ENCODE data around the gene GAS1.

Gene GAS1

GRCh38 chr9:86955042-86955441 lies 7.7 kb upstream of the GAS1 start:
- H3K4me3 ChIP-seq (ENCODE audit: low read depth, low read length), result no peak overlapping the region
- no peak for TF ChIP-seq CTCF (IDR thresholded peaks at IDR 0.05; ENCODE audit: low read depth, low read length, missing control alignments)
- DNase-seq (ENCODE audit: low read depth), result no peak

GRCh38 chr9:86953181-86953580 lies 5.9 kb upstream of the GAS1 start:
- no peak overlapping the region for H3K4me3 ChIP-seq (ENCODE audit: low read depth, low read length)
- DNase-seq (ENCODE audit: low read depth), result no peak
- no peak for TF ChIP-seq CTCF (IDR thresholded peaks at IDR 0.05; ENCODE audit: low read depth, low read length, missing control alignments)

DNA sequence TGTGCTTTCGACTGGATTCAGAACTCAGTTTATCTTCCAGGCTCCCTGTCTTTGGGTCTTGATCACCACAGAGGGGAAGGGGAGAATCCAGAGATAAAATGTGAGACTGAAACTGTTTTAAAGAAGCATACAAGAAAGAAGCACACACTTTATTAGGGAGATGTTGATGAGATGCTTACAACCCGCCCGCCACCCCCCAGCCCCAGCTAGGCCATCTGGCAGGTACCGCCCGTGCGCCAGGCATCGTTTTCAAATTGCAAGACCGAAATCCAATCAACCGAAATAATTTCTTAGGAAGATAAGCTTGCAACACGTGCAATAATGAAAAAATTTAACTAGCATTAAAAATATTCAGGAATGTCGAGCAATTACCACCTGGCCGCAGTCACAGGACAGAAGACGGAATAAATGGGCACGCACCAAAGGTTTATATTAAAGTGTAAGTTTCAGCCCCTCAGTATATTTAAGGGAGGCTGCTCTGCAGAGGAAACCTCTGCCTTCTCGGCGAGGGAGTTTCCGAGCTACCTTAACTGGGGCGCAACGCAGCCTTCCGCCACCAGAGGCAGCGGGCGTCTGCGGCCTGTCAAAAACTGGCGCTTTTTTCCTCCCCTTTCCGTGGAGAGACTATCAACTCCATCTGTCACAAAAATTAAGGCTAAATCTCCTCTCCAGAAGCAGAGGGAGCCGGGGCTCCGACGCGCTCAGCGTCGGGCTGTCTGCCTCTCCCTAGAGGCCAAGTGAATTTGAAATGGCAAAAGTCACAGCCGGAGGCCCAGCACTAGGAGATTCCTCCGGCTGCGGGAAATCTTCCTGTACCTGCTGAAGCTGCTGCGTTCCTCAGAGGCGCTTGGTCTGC lies 996 bp upstream of the GAS1 start:
- peak; percentile 84 for TF ChIP-seq CTCF (IDR thresholded peaks at IDR 0.05; ENCODE audit: low read depth, low read length, missing control alignments)
- peak; percentile 22 for DNase-seq (ENCODE audit: low read depth)
- peak overlapping the region; percentile 55 for H3K4me3 ChIP-seq (ENCODE audit: low read depth, low read length)

- DNase-seq (ENCODE audit: low read depth), result no peak
- peak overlapping the region; percentile 55 for H3K4me3 ChIP-seq (ENCODE audit: low read depth, low read length)
- TF ChIP-seq CTCF (IDR thresholded peaks at IDR 0.05; ENCODE audit: low read depth, low read length, missing control alignments), result no peak
Observed at GRCh38 chr9:86946201-86947145, 833 bp downstream of the GAS1 start.

GRCh38 chr9:86945728-86946200 lies 1.5 kb downstream of the GAS1 start:
- H3K4me3 ChIP-seq (ENCODE audit: low read depth, low read length), result peak overlapping the region; percentile 55; the same call in 1 of the 2 replicates
- TF ChIP-seq CTCF (IDR thresholded peaks at IDR 0.05; ENCODE audit: low read depth, low read length, missing control alignments), result no peak
- no peak for DNase-seq (ENCODE audit: low read depth)

GRCh38 chr9:86944796-86945727 lies 2.2 kb downstream of the GAS1 start:
- H3K4me3 ChIP-seq (ENCODE audit: low read depth, low read length), result no peak overlapping the region
- TF ChIP-seq CTCF (IDR thresholded peaks at IDR 0.05; ENCODE audit: low read depth, low read length, missing control alignments), result no peak
- DNase-seq (ENCODE audit: low read depth), result no peak

Measured in GM12864 (cell line).